GM10248 (cell line): ENCODE data around the gene TMEM106C.

Experiments
- CTCF ChIA-PET: fragments of 300-600 bp; sonication (Branson Sonifier 250); formaldehyde crosslinking; extraction: SDS; loops from one replicate; lab custom pipeline; 2021; ENCODE audit warnings: antibody characterized with exemption; lab: Yijun Ruan, JAX
- POLR2A ChIA-PET: fragments of 350-650 bp; sonication (Branson Sonifier 250); formaldehyde crosslinking; extraction: SDS; loops from one replicate; lab custom pipeline; 2020; ENCODE audit warnings: antibody characterized with exemption; lab: Yijun Ruan, JAX
- DNase-seq: peaks from one replicate; pipeline ENCODE4 v3.0.0; 2012; ENCODE audit errors: extremely low spot score
- TF ChIP-seq, protein P1 (sequence below): IDR thresholded peaks from 2 replicates; pipeline ENCODE4 v1.5.1; 2012; ENCODE audit warnings: mild to moderate bottlenecking, low read depth; ENCODE audit errors: extremely low read depth, missing control alignments, control extremely low read depth

Gene TMEM106C

DNA sequence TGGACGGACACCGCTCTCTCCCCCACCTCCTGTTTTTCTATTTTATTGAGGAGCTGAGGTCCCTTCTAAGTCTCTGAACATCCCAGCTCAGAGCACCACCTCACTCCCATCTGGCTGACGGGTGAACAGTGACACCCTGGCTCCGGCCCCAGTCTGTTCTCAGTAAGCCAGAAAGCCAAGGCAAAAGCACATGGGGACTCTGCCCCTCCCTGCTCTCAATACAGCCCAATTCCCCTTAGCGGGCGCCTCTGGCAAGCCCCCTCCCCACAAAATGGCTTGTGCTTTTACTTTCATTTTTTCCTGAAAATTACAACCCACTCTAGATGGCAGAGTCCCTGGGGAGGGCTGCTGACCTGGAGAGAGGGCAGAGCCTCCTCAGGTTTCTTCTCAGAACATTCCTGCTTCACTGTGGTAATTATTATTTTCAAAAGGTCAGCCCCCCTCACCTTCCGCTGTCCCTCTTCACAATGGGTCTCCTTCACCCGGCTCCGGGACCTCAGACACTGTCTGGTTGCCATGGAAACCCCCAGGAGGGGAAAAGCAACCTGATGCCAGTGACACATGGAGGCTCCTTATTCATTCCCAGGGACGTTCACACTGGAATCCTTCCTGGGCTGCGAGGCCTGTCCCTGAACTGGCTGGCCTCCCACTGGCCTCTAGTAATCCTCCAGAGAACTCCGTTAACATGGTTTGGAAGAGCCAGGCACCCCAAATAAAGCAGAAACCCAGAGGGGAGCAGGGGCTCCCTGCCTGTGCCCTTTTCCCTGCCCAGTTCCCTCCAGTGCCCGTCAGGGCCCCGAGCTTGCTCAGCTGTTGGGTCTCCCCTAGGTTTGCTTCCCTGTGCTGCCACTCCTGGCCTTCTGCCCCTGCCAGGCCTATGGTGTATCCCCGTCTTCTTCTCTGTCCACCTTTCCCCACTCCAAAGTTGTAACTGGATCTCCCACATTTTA lies 25.0 kb downstream of the TMEM106C start:
- ChIA-PET CTCF (interaction anchor here (0.9 kb wide), 1 partner anchor 14 kb away, joined by 3 read pairs; no protein-coding TSS in a partner anchor), POLR2A (interaction anchor here (0.5 kb wide), 1 partner anchor 65 kb away, joined by 5 read pairs; no protein-coding TSS in a partner anchor)
- DNase-seq: no peak
- TF ChIP-seq, protein P1, sequence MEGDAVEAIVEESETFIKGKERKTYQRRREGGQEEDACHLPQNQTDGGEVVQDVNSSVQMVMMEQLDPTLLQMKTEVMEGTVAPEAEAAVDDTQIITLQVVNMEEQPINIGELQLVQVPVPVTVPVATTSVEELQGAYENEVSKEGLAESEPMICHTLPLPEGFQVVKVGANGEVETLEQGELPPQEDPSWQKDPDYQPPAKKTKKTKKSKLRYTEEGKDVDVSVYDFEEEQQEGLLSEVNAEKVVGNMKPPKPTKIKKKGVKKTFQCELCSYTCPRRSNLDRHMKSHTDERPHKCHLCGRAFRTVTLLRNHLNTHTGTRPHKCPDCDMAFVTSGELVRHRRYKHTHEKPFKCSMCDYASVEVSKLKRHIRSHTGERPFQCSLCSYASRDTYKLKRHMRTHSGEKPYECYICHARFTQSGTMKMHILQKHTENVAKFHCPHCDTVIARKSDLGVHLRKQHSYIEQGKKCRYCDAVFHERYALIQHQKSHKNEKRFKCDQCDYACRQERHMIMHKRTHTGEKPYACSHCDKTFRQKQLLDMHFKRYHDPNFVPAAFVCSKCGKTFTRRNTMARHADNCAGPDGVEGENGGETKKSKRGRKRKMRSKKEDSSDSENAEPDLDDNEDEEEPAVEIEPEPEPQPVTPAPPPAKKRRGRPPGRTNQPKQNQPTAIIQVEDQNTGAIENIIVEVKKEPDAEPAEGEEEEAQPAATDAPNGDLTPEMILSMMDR: no peak

- POLR2A ChIA-PET: no interaction called here
- CTCF ChIA-PET: interaction anchor here (0.9 kb wide), 1 partner anchor 14 kb away, joined by 3 read pairs; no protein-coding TSS in a partner anchor
- TF ChIP-seq, protein P1: no peak
- no peak for DNase-seq
These were observed 25.6 kb downstream of the TMEM106C start for GRCh38 chr12:47989023-47989417.

DNA sequence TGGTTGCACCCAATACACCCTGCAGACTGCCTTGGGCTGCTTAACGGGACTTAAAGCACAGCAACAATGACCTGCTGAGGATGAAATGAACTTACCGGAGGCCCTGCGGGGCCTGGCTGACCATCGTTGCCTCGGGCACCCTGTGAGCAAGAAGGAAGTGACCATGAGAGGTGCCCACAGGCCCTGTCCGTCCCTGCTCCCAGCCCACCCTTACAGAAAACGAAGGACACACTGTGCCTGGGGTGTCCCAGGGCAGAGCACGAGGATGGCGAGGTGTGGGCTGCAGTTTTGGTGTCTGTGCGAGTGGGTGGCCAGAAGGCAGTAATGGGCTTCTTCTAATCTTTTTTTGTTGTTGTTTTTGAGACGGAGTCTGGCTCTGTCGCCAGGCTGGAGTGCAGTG lies 26.3 kb downstream of the TMEM106C start:
- ChIA-PET CTCF (interaction anchor here (0.9 to 1.0 kb wide), 2 partner anchors 15 to 40 kb away, joined by 3 read pairs; no protein-coding TSS in a partner anchor), POLR2A (no interaction called here)
- TF ChIP-seq, protein P1: no peak
- DNase-seq: no peak

DNA sequence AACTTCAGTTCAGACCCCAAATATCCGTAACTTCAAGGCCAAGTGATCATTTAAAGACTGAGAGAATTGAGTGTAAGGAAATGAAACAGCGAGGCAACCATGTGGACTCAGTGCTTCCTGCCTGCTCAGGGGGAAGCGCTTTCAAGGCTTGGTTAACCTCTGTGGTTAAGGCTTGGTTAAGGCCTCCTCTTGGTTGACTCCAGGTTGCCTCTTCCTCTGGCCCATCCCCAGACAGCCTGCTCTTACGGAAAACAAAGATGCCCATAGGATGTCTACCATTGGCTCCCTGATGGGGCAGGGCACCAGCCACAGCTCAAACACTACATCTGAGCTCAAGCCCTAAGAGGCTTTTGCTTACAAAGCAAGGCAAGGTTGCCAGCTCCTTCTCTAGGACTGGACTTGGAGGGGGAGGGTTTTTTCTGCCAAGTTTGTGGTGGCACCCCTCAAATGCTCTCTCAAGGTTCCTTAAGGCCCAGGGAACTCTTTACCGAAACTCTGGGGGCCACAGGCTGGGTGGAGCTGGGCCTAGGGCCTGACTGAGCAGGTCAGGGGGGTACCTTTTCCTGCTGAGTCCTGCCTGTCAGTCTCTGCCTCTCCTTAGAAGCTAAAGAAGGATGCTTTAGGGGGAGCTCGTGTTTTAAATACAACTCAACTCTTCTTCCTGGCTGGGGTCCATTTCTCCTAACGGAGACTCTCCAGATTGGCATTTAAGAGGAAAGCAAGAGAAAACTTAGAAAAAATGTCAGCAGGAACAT lies 27.1 kb downstream of the TMEM106C start:
- CTCF ChIA-PET: interaction anchor here (1.0 to 1.7 kb wide), 6 partner anchors 13 to 174 kb away, joined by 3 to 5 read pairs (median 3); partner anchors contain the start of gene TMEM106C
- peak; percentile 71 for DNase-seq
- POLR2A ChIA-PET: no interaction called here
- TF ChIP-seq, protein P1: no peak

DNA sequence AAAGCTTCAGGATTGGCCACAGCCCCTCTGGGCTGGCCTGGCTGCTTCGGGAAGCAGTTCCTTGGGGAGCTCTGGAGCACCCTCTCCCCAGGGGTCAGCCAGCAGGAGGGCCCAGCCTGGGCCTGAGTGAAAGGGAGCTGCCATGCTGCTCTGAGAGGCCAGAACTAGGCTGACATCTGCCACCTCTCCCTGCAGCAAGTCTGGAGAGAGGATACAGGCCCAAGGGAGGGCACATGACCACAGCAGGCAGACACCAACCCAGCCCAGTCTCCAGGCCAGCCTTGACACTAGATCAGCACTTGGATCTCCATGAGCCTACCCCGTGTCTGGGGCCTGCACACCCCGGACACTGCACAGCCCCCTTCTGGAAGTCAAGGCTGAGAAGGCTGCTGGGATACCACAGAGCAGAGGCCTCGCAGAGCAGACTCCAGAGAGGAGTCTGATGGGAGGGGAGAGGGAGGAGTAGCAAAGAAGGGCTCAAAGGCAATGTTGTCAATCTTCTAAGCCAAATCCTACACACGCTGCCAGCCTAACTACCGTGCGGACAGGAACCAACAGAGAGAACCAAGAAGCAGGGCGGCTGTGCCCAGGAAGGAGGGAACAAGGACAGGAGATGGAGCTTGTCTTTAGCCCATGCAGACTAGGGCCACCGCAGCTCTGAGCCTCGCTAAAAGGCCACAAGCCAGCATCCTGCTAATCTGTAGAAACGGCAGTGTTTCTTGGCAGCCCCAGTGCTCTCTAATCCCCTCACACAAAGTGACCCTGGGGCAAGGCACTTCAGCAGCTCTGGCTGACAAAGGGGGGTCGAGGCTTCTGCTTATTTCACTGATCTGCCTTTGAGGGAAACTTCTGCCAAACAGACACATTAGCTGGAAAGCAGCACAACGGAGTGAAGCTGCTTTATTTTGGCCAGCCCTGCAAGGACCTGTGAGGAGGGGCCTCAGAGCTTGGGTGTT lies 28.0 kb downstream of the TMEM106C start:
- no peak for DNase-seq
- ChIA-PET POLR2A (no interaction called here), CTCF (interaction anchor here (1.2 to 1.7 kb wide), 5 partner anchors 14 to 173 kb away, joined by 3 to 5 read pairs (median 3); partner anchors contain the start of gene TMEM106C)
- TF ChIP-seq, protein P1: no peak
